GM19395 (cell line): ENCODE measurements around the gene LRCH3.

Experiments used
- ATAC-seq: cut with Tn5 transposase; IDR thresholded peaks from one replicate; pipeline ENCODE4 v1.9.1; 2021; ENCODE audit warnings: mild to moderate bottlenecking, moderate library complexity; ENCODE audit not compliant: unreplicated experiment

LRCH3 gene

DNA sequence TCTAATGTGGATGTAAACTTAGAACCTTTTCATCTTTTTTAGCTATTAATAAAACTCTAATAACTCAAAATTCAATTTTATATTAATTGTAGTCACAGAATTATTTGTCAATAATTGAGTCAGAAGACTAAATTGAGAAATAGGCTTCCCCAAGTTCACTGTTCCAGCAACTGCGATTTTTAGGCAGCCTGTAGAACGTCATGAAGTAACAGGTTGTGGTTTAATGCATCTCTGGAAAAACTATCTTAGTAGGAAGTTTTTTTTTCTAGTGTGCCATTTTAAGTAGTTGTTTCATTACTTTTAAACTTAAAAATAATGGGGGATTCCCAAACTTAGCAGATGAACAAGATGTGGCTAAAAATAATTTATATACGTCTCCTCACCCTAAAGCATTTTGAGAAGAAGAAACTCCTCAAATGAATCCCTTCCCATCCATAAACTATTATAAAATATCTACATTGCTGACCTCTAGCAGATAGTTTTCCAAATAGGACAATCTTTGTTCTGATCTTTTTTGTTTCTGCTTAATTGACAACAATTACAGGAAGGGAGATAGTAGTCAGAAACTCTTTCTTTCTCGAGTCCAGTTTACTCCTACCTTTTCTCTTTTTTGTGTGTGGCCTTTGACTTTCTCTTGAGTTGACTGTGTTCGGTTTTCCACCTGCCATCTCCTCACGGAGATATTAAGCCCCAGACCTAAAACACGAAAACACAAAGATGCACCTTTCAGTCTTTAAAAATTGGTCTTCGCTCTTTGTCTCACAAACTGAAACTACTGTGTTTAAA, 43.1 kb downstream of the LRCH3 start:
- ATAC-seq: no peak

GRCh38 chr3:197835509-197835908, 44.5 kb downstream of the LRCH3 start:
- ATAC-seq: no peak

DNA sequence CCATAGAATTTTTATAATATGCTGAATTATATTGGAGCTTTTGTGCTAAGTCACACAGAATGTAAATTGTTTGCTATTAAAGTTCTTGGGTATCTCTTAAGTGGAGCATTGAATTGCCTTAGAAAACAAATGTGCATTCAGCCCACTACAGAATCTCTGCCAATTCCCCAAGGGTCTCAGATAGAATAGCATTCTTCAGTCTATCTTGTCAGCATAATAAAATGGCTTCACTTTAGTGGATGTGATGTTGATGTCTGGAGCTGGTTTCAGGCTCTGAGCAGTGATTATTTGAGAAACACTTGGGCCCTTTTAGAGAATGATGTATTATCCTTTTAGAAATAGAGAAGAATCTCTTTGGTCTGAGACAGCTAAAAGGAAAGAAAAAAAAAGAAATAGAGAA, 45.2 kb downstream of the LRCH3 start:
- ATAC-seq: no peak

DNA sequence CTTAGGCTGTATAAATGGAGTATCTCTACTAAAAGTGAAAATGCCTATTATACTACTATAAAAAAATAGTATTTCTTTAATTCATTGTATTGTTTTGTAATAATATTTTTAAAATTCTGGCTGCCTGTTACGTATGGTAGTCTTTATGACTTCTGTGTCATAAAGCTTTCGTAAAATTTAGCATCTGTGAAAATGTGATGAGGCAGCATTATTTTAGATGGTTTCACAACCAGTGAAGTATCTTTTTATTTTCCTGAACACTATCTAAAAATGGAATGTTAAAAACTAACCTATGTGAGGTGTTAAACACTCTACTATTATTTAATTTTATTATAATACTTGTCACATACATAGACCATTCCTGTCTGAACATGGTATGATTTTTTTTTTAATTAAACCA, 46.2 kb downstream of the LRCH3 start:
- ATAC-seq: no peak

DNA sequence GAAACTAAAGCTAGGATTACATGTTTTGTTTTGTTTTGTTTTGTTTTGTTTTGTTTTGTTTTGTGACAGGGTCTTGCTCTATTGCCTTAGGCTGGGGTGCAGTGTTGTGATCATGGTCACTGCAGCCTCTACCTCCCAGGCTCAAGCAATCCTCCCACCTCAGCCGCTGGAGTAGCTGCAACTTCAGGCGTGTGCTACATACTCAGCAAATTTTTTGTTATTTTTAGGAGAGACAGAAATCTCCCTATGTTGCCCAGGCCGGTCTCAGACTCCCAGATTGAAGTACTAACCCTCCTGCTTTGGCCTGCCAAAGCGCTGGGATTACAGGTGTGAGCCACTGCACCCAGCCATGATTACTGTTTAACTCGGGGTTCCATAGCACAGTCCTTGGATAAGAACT, 50.7 kb downstream of the LRCH3 start:
- ATAC-seq: no peak

GRCh38 chr3:197846491-197846890, 55.4 kb downstream of the LRCH3 start:
- ATAC-seq: no peak

DNA sequence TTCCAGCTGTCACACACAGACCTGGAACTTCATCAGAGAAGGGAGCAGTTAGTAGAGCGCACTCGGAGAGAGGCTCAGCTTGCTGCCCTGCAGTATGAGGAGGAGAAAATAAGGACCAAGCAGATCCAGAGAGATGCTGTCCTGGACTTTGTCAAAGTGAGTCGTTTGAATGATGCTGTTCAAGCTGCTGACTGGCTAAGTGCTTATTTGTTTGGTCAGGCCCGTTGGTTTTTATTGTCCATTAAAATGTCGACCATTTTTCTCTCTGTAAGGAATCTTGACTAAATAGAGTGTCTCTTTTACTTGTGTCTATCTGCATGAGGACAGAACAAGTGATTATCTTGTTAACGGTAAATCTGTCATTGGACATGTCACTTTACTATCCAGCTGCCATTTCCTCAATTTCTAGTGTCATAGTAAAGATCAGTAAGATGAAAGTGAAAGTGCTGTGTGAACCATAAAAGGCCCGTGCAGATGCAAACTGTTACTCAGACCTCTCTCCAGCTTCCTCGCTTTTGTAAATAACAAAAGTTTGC, 56.9 kb downstream of the LRCH3 start:
- ATAC-seq: peak; percentile 89

- ATAC-seq: no peak
Measured at GRCh38 chr3:197854596-197855343, 63.7 kb downstream of the LRCH3 start.

DNA sequence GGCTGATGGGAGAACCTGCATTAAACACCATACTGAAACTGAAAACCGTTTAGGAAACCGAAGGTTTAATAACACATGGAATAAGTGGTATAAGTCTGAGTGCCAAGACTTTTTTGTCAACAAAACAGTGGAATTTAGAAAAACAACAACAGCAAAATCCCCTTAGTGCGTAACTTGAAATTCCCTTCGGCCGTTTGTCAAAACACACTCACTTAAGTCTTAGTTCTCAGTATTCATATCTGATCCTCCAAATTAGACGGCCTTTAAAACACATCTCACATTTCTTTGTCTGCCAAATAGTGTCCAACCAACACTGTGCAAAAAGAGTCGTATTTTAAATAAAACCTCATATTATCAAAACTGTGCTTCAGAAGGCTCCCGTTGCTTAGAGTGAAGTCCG, 64.5 kb downstream of the LRCH3 start:
- no peak for ATAC-seq

DNA sequence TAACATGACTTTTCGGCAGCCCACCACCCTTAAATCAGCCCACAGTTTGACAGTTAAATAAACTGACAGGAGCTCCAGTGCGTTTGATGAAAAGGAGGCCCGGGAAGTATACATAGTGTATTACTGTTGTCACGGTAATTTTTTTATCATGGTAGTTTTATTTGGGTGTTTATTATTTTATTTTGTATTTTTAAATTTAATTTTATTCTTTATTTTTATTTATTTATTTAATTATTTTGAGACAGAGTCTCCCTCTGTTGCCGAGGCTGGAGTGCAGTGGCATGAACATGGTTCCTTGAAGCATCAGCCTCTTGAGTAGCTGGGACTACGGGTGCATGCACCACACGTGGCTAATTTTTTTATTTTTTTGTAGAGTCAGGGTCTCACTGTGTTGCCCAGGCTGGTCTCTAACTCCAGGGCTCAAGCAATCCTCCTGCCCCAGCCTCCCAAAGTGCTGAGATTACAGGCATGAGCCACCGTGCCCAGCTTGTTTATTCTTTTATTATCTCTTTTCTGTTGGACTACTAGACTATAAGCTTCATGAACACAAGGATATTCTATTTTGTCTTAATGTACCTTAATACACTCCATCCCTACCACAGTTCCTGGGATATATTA, 65.3 kb downstream of the LRCH3 start:
- no peak for ATAC-seq

DNA sequence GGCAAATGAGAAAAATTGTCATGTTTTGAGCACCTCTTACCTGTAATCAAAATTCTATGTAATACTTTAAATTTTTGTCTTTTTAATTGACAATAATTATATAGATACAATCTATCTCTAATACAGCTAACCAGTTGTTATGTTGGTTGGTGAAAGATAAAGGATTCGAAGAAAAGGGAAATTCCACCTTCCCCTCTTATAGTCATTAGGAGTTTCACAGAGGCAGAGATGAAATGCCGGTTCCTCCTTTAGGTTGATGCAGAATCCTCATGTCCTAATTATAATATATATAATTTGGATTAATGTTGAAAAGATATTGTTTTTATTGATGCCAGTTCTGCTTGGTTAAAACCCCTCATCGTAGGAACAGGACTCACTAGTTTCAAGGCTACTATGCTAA, 67.1 kb downstream of the LRCH3 start:
- ATAC-seq: no peak

DNA sequence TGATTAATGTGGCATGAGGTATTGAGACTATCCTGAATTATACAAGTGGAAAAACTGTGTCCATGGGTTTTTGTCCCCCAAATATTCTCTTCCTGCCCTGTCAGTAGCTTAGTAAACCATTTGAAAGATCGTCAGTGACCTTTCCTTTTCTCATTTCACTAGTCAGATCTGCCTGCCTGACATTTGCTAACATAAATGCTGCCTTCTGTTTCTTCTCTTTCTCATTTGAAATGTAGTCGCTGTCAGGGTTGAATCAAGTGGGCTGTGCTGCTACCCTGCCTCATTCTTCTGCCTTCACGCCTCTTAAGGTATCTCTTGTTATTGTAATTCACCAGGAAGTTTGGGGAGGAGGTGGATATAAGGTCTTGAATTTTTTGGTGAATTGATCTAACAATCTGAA, 67.5 kb downstream of the LRCH3 start:
- ATAC-seq: no peak

- no peak for ATAC-seq
Measured at GRCh38 chr3:197866035-197866434, 75.0 kb downstream of the LRCH3 start.

- no peak for ATAC-seq
Measured at GRCh38 chr3:197873329-197873728, 82.3 kb downstream of the LRCH3 start.

DNA sequence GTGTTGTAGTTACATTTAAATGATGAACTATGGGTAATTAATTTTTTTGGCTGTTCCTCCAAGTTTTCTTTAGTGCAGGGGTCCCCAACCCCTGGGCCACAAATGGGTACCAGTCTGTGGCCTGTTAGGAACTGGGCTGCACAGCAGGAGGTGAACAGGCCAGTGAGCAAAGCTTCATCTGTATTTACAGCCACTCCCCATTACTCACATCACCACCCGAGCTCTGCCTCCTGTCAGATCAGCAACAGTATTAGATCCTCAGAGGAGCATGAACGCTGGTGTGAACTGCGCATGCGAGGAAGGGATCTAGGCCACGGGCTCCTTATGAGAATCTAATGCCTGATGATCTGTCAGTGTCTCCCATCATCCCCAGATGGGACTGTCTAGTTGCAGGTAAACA, 83.0 kb downstream of the LRCH3 start:
- no peak for ATAC-seq

DNA sequence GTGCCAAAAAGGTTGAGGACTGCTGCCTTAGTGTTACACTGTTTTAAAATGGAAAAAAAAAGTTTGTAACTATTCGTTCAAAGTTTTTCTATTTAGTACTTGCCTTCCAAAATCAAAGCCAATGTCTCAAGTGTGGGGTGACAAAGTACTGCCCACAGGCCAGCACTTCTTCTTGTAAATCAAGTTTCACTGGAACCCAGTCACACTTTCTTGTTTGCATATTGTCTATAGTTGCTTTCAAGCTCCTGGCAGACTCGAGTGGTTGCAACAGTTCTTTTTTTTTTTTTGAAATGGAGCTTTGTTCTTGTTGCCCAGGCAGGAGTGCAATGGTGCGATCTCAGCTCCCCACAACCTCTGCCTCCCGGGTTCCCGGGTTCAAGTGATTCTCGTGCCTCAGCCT, 83.6 kb downstream of the LRCH3 start:
- ATAC-seq: no peak

GRCh38 chr3:197877902-197878301, 86.8 kb downstream of the LRCH3 start:
- ATAC-seq: no peak

DNA sequence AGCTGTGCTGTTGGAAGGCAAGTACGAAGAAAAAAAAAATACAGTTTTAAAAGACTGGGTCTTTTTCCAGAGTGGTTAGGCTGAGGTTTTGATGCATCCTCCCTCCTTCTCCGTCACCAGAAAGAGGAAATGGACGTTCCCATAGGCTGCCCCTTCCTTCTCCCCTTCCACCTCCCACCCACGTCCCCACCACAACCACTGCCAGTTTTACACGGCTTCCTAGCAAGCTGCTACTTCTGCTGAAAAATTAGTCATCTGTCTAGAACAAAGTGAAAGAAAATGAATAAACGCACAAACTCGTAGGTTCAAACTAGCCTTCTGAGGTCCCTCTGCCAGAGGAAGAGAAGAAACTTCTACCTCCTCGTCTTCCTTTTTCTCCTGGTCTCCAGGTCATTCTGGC, 87.4 kb downstream of the LRCH3 start:
- ATAC-seq: no peak

DNA sequence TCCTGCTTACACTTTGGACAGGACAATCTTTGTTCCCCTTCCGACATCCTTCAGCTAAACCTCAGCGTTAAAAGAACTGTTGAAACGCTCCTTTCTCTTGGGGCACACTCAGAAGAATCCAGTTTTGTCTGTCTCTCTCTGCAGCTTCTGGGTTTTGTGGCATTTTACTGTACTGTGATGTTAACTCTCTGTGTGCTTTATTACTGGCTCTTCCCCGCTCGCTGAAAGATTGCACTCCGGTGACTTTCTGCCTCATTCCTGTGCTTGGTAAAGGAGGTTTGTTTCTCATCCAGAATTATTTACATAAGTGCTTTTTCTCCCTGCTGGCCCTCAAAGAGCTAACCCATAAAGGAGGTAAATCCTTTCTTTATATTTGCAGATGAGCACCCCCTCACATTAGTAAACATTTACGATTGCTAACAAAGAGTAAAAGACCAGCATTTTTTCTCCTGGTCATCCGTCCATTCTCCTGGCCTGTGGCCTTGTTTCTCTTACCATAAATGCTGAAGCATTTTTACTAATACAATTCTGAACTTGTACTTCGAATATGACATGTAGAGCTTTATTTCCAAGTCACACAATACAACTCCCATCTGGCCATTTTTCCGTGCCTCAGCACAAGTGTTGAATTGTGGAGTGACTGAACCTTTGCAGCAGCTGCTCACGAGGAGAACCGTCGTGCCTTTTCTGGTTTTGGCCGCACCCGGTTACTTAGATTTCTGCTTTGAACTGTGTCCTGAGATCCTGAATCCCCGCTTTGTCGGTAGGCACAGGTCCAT, 89.6 kb downstream of the LRCH3 start:
- ATAC-seq: no peak

DNA sequence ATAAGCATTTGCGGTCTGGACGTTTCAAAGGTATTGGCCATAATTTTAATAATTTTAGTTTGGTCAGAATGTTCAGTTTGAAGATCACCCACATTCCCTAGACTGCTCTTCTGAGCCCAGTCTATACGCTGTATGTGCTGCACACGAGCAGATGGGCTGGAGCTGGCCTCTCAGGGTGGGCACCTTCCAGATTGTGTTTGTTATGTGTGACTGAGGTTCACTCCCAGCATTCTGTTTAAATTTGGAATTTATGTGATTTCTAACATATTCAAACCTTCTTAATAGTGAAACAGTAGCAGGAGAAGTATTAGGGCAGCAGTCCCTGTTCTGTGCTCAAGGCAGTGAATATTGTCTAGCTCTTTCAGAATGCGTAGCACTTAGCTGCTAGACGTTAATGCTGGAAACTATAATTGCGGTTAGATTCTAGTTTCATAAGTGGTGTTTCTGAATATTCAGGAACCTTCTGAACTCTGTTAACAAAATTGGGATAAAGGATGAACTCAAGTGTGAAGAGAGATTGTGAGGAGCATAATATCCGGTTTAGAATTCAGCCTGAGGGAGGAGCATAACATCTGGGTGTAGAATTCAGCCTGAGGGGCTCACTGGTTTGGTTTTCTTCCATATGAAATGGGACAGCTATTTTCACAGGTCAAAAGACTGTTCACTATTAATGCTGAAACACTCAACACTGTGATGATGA, 90.4 kb downstream of the LRCH3 start:
- no peak for ATAC-seq
